Ovary (tissue), 9 donors: ENCODE results near the gene TAF1D. TPM values are rescaled to one million over a fixed set of nuclear protein-coding genes. Genes with fewer than 3 reads are reported as not detected.
A peak's percentile ranks its signal among the peaks of the same experiment; 100 is the strongest.

Experiments used
- DNase-seq, 5 donors: peaks; one replicate each; pipeline ENCODE4 v3.0.0-alpha.2; 2019 to 2020
- H3K27ac ChIP-seq, 2 donors: fragments of 200-600 bp; one replicate each; pipeline versions ENCODE4 v1.5.1 to v1.8.0; 2019 to 2022
- H3K27me3 ChIP-seq: fragments of 200-600 bp; one replicate; pipeline ENCODE4 v1.8.0; 2022
- H3K36me3 ChIP-seq: fragments of 200-600 bp; sonication (generic); one replicate; pipeline ENCODE4 v1.5.1; 2019
- H3K4me1 ChIP-seq: one replicate; pipeline ENCODE4 v1.8.1; 2013; ENCODE audit warnings: mild to moderate bottlenecking, moderate library complexity; ENCODE audit not compliant: insufficient read depth
- H3K4me3 ChIP-seq: fragments of 200-600 bp; sonication (generic); one replicate; pipeline ENCODE4 v1.5.1; 2017
- H3K9me3 ChIP-seq, 2 donors: fragments of 200-600 bp in 1 of 2; sonication (generic) in 1 of 2; one replicate each; pipeline versions ENCODE4 v1.5.1 to v1.8.1; 2013 to 2019; ENCODE audit warnings: mild to moderate bottlenecking in 1 of 2, moderate library complexity in 1 of 2
- CTCF ChIP-seq, 3 donors: fragments of 450-650 bp in 2 of 3; fragments of 200-600 bp in 1 of 3; IDR thresholded peaks; one replicate each; pipeline versions ENCODE4 v1.5.1 to v1.8.0; 2016 to 2022; ENCODE audit warnings: antibody characterized with exemption in 3 of 3, mild to moderate bottlenecking in 1 of 3
- EP300 ChIP-seq: sonication (generic); formaldehyde crosslinking; IDR thresholded peaks from one replicate; pipeline ENCODE4 v1.6.1; 2017; ENCODE audit warnings: antibody characterized with exemption
- POLR2A ChIP-seq: fragments of 450-650 bp; IDR thresholded peaks from one replicate; pipeline ENCODE4 v1.6.1; 2017; ENCODE audit warnings: antibody characterized with exemption, mild to moderate bottlenecking, moderate library complexity
- WGBS, 3 donors: extraction: QIAGEN DNeasy Blood & Tissue Kit in 1 of 3; methylation state at CpG; one replicate each; pipeline versions ENCODE4 v1.1.5 to v1.1.7; 2013 to 2017; 5-methylcytosine and 5-hydroxymethylcytosine counted together
- intact Hi-C, 4 donors: fragments of 100-400 bp; cut with DNase I; formaldehyde crosslinking; loops; one replicate each; pipeline versions ENCODE4 v1.11.0 to v1.15.1; 2022 to 2023
- microRNA counts: library from miRNA; unstranded; fragments of <30 nt; microRNA quantifications from one replicate; lab custom pipeline; 2016
- microRNA-seq, 3 donors: library from miRNA; unstranded; fragments of <30 nt; microRNA quantifications; one replicate each; pipeline versions ENCODE4 to v1.2.0, GENCODE V29; 2019 to 2020
- polyA plus RNA-seq, 2 donors: library from polyadenylated mRNA; stranded (reverse); fragments of 200-250 nt in 1 of 2; fragments of 350-450 nt in 1 of 2; fragmentation: Illumina TruSeq in 1 of 2; extraction: RNeasy Lipid Tissue Mini Kit (QIAGEN cat#74804) in 1 of 2; gene quantifications; one replicate each; pipeline ENCODE4 v1.2.3, GENCODE V29; 2013 to 2014
- small RNA-seq: library from RNA; depleted of rRNA; stranded (forward); fragments of <200 nt; gene quantifications from one replicate; pipeline ENCODE3, GENCODE V24; 2016
- total RNA-seq, 7 donors: library from RNA; depleted of rRNA in 2 of 7; stranded (reverse); fragments of >200 nt in 2 of 7; fragmentation: NEBNext Ultra II Directional in 3 of 7; extraction: Animal tissue kit (Norgen Biotek cat#: 25700) in 3 of 7; gene quantifications; one replicate each; pipeline versions ENCODE4 v1.1.0 to v1.2.4, GENCODE V29; 2016 to 2023
- donor health status: DM: no; HTN: no; CAD: no; lungs with moderate emphysema.
- donor health status: DM: no; HTN: no; CAD: no.
- donor health status: Bipolar disorder and iron deficiency.
- donor health status: DM: yes; HTN: yes; CAD: no.
- donor health status: DM: no; HTN: no; CAD: no.
- donor health status: DM: yes; HTN: yes; CAD: no.

Gene TAF1D
- total and polyA plus RNA-seq, 9 donors = 73.7 to 155 (median 107) TPM

- 73 to 97% (median 97%) methylated on average over 2 of the region's 2 CpGs for WGBS, 3 donors
- Histone ChIP-seq H3K4me1 (no peaks in the 10 kb centered on the region), H3K9me3 (no peaks in the 10 kb centered on the region), H3K36me3 (no peaks in the 10 kb centered on the region), H3K27ac (no peak overlapping the region), H3K27me3 (no peaks in the 10 kb centered on the region), H3K4me3 (no peak overlapping the region)
- no peak for DNase-seq
- TF ChIP-seq EP300 = no peak
- intact Hi-C loops = no loop called here
These were observed 52.1 kb downstream of the TAF1D start for GRCh38 chr11:93689240-93689639.

GRCh38 chr11:93686812-93687211, 54.5 kb downstream of the TAF1D start:
- WGBS, 3 donors = 6 to 11% (median 10%) methylated on average over 1 of the region's 1 CpG
- no peak for DNase-seq
- Histone ChIP-seq H3K9me3 (no peaks in the 10 kb centered on the region), H3K36me3 (no peaks in the 10 kb centered on the region), H3K27ac (no peak overlapping the region), H3K4me1 (no peaks in the 10 kb centered on the region), H3K27me3 (no peaks in the 10 kb centered on the region), H3K4me3 (no peak overlapping the region)
- intact Hi-C loops = no loop called here
- TF ChIP-seq EP300 = no peak
- no peak for TF ChIP-seq CTCF (IDR thresholded peaks at IDR 0.05)
- TF ChIP-seq POLR2A = no peak

- Histone ChIP-seq H3K9me3 (no peaks in the 10 kb centered on the region), H3K27ac (no peak overlapping the region), H3K36me3 (no peaks in the 10 kb centered on the region), H3K4me1 (no peaks in the 10 kb centered on the region), H3K4me3 (no peak overlapping the region), H3K27me3 (no peaks in the 10 kb centered on the region)
- DNase-seq = no peak
- no peak for TF ChIP-seq POLR2A
- TF ChIP-seq EP300 = no peak
- no peak for TF ChIP-seq CTCF (IDR thresholded peaks at IDR 0.05)
- WGBS, 3 donors = 97 to 98% (median 98%) methylated on average over 2 of the region's 2 CpGs
- intact Hi-C loops = no loop called here
These were observed 55.1 kb downstream of the TAF1D start for GRCh38 chr11:93686226-93686625.

MicroRNA genes within 50 kb of the gene (microRNA counts, 767-probe panel; counts per million panel counts)
- microRNA hsa-miR-1304-5p (lab: Ali Mortazavi, UCI) = 530 counts per million, percentile 78 among the panel's probes with 10 or more counts

Small RNAs within 50 kb of the gene (microRNA-seq; reads per million reads assigned to microRNA genes)
- gene MIR1304 = 0.75 to 4.1 (median 1.8) reads per million in 3 donors

Small RNAs within 50 kb of the gene (small RNA-seq; reads per million reads assigned to genes)
- gene RF00019 (not detected), gene RF00493 (35.3 reads per million, percentile 89 among the genes with 10 or more reads in this experiment), gene SCARNA9 (not detected), gene SNORA1 (not detected), gene SNORA18 (not detected), gene SNORA25 (not detected), gene SNORA32 (not detected), gene SNORA40 (not detected), gene SNORA8 (not detected), gene SNORD5 (not detected), gene SNORD6 (363 reads per million, percentile 95 among the genes with 10 or more reads in this experiment)

Other genes starting within 250 kb of the TAF1D start
- 10 to 100 TPM; 10.8 to 26.5 (median 20.2) TPM for gene SMCO4, start 198.1 kb downstream of the TAF1D start, total RNA-seq
- 10 to 100 TPM; 12.6 to 52.7 TPM for gene SMCO4, start 198.1 kb downstream of the TAF1D start, polyA plus RNA-seq
- 10 to 100 TPM in 3 of 7 donors, 1 to 10 TPM in 4; 6.7 to 12.0 (median 8.4) TPM for gene CEP295, start 79.8 kb downstream of the TAF1D start, total RNA-seq
- gene CEP295, start 79.8 kb downstream of the TAF1D start, polyA plus RNA-seq = 1 to 10 TPM; 7.1 to 8.4 TPM
- gene C11orf54, start 177 bp upstream of the TAF1D start, total RNA-seq = 10 to 100 TPM; 28.4 to 48.0 (median 36.0) TPM
- 10 to 100 TPM; 22.8 to 38.6 TPM for gene C11orf54, start 177 bp upstream of the TAF1D start, polyA plus RNA-seq
- 10 to 100 TPM; 26.9 to 38.3 (median 33.4) TPM for gene MED17, start 42.8 kb upstream of the TAF1D start, total RNA-seq
- gene MED17, start 42.8 kb upstream of the TAF1D start, polyA plus RNA-seq = 10 to 100 TPM; 24.9 to 30.8 TPM
- gene VSTM5, start 109.1 kb upstream of the TAF1D start, total RNA-seq = under 1 TPM in 4 of 7 donors, not detected in 3; 0.11 to 0.87 (median 0.25) TPM
- gene VSTM5, start 109.1 kb upstream of the TAF1D start, polyA plus RNA-seq = under 1 TPM; 0.19 to 0.45 TPM